ENCODE results near the gene RUSF1.

DNA sequence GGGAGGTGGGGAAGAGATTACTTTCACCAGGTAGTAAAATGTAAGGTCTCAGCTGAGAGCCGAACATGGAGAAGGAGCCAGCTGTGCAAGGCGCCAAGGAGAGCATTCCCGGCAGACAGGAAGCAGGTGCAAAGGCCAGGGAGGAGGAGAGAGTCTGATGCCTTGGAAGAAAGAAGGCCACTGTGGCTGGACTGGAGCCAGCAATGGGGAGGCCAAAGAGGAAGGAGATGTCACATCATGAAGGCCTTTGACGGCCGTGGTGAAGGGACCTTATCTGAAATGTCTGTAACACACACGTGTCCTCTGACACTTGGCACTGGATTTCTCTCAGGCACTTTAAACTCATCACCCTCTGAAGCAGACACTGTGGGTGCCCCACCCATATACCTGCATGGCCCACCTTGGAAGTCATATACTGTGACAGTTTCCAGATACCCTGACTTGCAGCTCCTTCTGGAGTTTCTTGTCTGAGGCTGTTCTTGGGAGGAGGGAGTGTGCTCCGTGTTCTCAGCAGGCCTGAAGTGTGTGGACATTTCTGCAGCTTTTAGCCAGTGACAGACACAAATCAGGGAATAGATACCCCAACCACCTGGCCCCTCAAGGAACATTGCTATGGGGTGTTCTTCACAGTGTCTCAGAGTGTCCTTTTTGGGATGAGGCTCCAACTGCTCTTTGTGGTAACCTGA is 27.2 kb downstream of the RUSF1 start:
- TF ChIP-seq SUZ12 (IDR thresholded peaks at IDR 0.05; ENCODE audit: extremely low read depth, insufficient read depth, insufficient read length) (no peak), ZNF274 (IDR thresholded peaks at IDR 0.05; ENCODE audit: low read depth, low read length) (no peak)
